Measurements from ENCODE around the gene PTPRK. TPM values are rescaled to one million over a fixed set of nuclear protein-coding genes. Genes with fewer than 3 reads are reported as not detected.

The PTPRK gene
- total and polyA plus RNA-seq, 2 donors (not counting 1 experiment from before 2014, with no cell fraction given): 19.4 to 75.5 TPM

- no peak for DNase-seq (ENCODE audit: low read depth in 2 of 2)
- Histone ChIP-seq H2AFZ (ENCODE audit: low read length) (no peak overlapping the region), H4K20me1 (ENCODE audit: control insufficient read depth, extremely low read depth, insufficient read depth, low read length) (no peaks in the 10 kb centered on the region), H3K4me2 (ENCODE audit: extremely low read depth, insufficient read depth, low read length) (no peak overlapping the region), H3K4me3 (replicated peaks in 1 of 4; ENCODE audit: control extremely low read depth in 1 of 4, insufficient read depth in 1 of 4, low read depth in 3 of 4, low read length in 4 of 4) (no peak overlapping the region), H3K9ac (ENCODE audit: insufficient read depth, low read length) (no peak overlapping the region), H3K27me3 (ENCODE audit: control insufficient read depth, insufficient read depth, low read length) (no peaks in the 10 kb centered on the region), H3K36me3 (ENCODE audit: control insufficient read depth, insufficient read depth, low read length) (no peaks in the 10 kb centered on the region), H3K9me3 (ENCODE audit: control insufficient read depth, insufficient read depth, low read depth, low read length) (no peaks in the 10 kb centered on the region), H3K4me1 (ENCODE audit: control insufficient read depth, extremely low read depth, insufficient read depth, low read length) (no peaks in the 10 kb centered on the region), H3K79me2 (ENCODE audit: control insufficient read depth, insufficient read depth, low read length) (no peaks in the 10 kb centered on the region), H3K27ac (ENCODE audit: insufficient read depth, low read length) (no peak overlapping the region)
- TF ChIP-seq, protein P1, sequence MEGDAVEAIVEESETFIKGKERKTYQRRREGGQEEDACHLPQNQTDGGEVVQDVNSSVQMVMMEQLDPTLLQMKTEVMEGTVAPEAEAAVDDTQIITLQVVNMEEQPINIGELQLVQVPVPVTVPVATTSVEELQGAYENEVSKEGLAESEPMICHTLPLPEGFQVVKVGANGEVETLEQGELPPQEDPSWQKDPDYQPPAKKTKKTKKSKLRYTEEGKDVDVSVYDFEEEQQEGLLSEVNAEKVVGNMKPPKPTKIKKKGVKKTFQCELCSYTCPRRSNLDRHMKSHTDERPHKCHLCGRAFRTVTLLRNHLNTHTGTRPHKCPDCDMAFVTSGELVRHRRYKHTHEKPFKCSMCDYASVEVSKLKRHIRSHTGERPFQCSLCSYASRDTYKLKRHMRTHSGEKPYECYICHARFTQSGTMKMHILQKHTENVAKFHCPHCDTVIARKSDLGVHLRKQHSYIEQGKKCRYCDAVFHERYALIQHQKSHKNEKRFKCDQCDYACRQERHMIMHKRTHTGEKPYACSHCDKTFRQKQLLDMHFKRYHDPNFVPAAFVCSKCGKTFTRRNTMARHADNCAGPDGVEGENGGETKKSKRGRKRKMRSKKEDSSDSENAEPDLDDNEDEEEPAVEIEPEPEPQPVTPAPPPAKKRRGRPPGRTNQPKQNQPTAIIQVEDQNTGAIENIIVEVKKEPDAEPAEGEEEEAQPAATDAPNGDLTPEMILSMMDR (conservative IDR thresholded peaks at IDR 0.05 in 1 of 2, IDR thresholded peaks at IDR 0.05 in 1 of 2; ENCODE audit: low read depth in 1 of 2, low read length in 2 of 2): no peak
- TF ChIP-seq EZH2 (IDR thresholded peaks at IDR 0.05; ENCODE audit: low read length, missing control alignments): no peak
Measured at GRCh38 chr6:127921982-127922381, 598.4 kb downstream of the PTPRK start.

DNA sequence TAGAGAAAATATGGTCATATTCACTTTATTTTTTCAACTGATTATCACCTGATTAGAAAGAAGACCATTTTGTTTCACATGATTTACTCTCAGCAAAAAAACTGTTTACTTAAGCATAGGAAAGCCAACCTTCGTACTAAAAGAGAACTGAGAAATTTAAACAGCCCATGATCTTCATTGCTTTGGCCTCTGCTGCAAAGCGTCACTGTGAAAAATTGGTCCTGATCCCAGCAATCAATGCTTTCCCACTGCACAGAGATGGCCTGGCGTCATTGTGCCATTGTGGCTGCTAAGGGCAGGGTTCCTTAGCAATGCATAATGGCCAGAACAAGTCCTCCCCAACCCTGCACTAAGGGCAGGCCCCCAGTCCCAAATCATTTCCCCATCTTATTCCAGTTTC lies 599.6 kb downstream of the PTPRK start:
- Histone ChIP-seq H3K36me3 (ENCODE audit: control insufficient read depth, insufficient read depth, low read length) (no peaks in the 10 kb centered on the region), H2AFZ (ENCODE audit: low read length) (no peak overlapping the region), H4K20me1 (ENCODE audit: control insufficient read depth, extremely low read depth, insufficient read depth, low read length) (no peaks in the 10 kb centered on the region), H3K9me3 (ENCODE audit: control insufficient read depth, insufficient read depth, low read depth, low read length) (no peaks in the 10 kb centered on the region), H3K4me2 (ENCODE audit: extremely low read depth, insufficient read depth, low read length) (no peak overlapping the region), H3K9ac (ENCODE audit: insufficient read depth, low read length) (no peak overlapping the region), H3K4me1 (ENCODE audit: control insufficient read depth, extremely low read depth, insufficient read depth, low read length) (no peaks in the 10 kb centered on the region), H3K27me3 (ENCODE audit: control insufficient read depth, insufficient read depth, low read length) (no peaks in the 10 kb centered on the region), H3K4me3 (replicated peaks in 1 of 4; ENCODE audit: control extremely low read depth in 1 of 4, insufficient read depth in 1 of 4, low read depth in 3 of 4, low read length in 4 of 4) (no peak overlapping the region), H3K27ac (ENCODE audit: insufficient read depth, low read length) (no peak overlapping the region), H3K79me2 (ENCODE audit: control insufficient read depth, insufficient read depth, low read length) (no peaks in the 10 kb centered on the region)
- DNase-seq (ENCODE audit: low read depth in 2 of 2): peak in 1 of 2 donors; percentile 1
- TF ChIP-seq, protein P1 (conservative IDR thresholded peaks at IDR 0.05 in 1 of 2, IDR thresholded peaks at IDR 0.05 in 1 of 2; ENCODE audit: low read depth in 1 of 2, low read length in 2 of 2): no peak
- no peak for TF ChIP-seq EZH2 (IDR thresholded peaks at IDR 0.05; ENCODE audit: low read length, missing control alignments)

Measured in fibroblast of lung (primary cell).